ENCODE results near the gene AGGF1.
"Not testable (repeated sequence)": the region's sequence is repeated elsewhere in the genome, so short reads cannot be mapped to it uniquely, and the experiment has no call there.

The AGGF1 gene

DNA sequence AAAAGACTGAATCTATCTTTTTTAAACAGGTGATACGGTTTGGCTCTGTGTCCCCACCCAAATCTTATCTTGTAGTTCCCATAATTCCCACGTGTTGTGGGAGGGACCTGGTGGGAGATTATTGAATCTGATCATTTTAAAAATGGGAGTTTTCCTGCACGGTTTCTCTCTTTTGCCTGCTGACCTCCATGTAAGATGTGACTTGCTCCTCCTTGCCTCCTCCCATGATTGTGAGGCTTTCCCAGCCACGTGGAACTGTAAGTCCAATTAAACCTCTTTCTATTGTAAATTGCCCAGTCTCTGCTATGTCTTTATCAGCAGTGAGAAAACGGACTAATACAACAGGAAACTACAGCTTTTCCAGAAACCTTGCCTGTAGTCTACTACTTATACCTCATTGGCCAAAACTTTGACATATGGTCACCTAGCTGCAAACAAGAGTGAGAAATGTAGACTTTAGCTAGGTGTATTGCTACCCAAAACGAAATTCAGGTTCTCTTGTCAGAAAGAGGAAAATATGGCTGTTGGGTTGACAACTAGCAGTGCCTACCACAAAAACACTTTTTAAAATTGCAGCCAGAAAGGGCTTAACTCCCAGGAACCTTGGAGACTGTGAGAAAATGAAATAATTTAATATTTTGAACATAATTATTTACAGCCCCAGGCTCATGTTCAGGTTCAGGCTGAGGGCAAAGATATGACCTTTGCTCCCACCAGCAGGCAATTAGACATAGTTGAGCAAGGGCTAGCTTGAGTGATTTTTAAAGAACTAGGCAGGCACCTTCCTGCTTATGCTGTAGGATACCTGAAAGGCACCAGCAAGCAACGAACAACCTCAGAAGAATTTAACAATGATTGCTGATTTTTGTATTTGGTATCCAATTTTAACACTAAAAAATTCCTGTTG, 7.4 kb upstream of the AGGF1 start:
- DNase-seq (ENCODE audit: low read depth, low spot score) = no peak

DNA sequence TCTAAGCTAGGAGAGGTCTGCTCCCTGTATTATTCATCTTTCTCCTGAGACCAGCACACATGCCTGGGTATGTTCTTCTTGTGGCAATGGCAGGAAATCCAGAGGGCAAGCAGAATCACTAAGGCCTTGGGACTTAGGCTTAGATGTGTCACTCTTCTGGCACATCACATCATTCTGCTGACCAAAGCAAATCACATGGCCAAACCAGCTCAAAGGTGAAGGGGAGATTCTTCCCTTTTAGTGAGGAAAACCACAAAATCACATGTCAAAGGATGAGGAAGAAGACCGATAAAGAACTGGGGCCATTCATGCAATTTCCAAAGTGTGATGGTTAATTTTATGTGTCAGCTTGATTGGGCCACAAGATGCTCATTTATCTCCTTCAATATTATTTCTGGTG, 5.7 kb upstream of the AGGF1 start:
- DNase-seq (ENCODE audit: low read depth, low spot score) = no peak

DNA sequence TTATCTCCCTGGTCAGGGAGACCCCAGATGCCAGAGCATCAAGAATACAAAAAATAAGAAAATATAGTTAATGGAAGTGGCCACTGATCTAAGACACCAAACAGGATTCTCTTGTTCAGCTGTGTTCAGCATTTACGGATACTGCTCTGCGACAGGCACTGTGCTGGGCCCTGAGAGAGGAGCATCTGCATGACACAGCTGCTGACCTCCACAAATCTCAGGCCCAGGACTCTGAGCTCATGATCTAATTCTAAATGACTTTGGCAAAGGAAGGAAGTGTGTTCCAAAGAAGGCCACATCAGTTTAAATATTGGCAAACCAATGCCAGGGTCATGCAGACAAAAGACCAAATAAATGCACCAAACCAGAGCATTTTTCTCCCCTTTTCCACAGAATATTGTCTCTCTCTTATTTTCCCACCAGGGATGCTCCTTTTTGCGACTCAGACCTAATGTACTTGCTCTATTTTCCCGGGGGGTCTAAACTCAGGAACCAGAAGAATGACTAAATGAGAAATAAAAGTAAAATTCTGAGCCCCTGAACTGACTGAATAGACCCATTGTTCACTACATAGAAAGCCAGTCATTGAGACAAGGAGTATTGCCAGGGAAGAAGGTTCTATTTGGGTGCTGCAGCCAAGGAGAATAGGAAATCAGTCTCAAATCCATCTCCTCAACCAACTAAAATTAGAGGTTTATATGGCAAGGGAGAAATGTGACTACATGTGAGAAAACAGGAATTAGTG, 1.4 kb upstream of the AGGF1 start:
- DNase-seq (ENCODE audit: low read depth, low spot score) = no peak

DNA sequence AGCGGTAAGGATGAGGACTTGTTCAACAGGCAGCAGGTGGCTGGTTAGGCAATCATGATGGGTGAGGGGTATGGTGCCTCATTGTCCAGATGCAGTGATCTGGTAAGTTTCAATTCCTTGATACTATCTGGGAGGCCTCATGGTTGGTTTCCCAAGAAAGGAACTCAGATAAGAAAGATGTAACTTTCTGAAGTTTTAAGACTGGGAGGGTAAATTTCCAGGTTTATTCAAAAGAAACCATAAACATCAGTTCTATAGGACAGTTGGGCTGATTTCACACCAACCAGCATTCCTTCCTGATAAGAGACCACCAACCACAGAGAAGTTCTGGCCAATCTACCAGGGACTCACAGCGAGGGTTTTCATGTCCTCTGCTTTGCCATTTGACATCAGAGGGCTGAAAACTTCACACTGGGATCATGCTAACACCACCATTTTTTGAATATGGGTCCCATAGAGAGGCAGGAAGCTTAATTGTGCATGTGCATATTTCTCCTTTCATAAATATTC, 773 bp upstream of the AGGF1 start:
- DNase-seq (ENCODE audit: low read depth, low spot score) = no peak

DNA sequence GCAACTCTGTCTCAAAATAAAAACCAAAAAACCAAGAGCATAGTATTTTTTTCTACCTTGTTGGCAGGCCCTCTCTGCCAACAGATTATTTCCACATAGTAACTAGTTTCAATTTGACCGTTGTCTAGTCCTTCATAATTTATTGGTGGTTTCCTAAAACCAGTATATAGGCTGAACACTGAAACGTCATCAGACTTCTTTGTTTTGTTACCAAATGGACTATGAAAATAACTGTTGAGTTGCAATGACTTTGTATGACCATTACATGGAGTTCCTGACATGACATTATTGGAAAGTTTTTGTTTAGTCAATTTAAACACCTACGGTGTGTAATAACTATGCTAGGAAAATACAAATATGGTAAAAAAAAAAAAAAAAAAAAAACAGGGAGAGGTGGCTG, 1.7 kb downstream of the AGGF1 start:
- no peak for DNase-seq (ENCODE audit: low read depth, low spot score)

DNA sequence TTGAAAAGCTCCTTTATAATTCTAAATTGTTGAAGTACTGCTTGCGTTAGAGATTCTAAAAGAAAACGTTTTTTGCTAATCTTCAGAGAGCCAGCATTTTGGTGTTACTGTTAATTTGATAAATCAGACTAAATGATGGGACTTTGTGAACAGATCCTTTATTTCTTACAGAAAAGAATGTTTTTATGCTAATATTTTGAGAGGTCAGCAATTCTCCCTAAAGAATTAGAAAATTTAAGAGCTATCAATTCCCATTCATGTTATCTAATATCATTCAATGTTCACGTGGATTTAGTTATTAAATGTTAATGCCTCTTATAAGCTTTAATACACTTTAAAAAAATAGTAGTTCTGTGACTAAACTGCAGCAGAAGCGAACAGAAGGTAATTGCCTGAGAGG, 2.4 kb downstream of the AGGF1 start:
- no peak for DNase-seq (ENCODE audit: low read depth, low spot score)

DNA sequence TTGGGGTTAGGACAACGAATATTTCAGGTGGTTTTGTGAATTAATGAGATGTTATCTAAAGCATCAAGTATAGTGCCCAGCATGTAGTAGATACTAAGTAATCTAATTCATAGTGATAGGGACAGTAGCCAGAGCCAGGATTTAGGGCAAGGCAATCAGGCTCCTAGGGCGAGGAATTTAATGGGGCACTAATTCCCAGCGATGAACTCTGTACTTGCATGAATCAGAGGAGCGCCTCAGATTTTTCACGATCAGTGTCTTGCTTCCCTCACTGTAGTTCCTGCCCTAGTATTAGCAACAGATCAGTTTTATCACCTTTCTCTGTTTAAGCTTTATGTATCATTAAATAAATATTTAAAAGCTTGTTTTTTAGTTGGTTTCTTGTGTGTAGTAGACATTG, 3.1 kb downstream of the AGGF1 start:
- DNase-seq (ENCODE audit: low read depth, low spot score) = no peak

DNA sequence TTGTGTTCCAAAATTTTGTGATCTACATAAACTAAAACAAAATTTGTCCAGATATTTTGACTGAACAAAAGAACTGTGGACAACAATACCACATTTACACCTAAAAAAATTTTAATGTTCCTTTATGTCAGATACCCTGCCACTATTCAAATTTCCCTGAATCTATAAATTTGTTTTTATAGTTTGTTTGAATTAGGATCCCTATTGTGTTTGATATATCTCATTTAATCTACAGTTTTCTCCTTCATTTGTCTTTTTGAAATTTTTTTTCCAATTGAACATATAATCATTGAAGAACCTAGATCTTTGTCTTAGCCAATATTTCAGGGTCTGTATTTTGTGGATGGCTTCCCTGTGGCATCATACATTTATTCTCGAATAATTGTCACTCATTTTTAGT, 5.7 kb downstream of the AGGF1 start:
- no peak for DNase-seq (ENCODE audit: low read depth, low spot score)

DNA sequence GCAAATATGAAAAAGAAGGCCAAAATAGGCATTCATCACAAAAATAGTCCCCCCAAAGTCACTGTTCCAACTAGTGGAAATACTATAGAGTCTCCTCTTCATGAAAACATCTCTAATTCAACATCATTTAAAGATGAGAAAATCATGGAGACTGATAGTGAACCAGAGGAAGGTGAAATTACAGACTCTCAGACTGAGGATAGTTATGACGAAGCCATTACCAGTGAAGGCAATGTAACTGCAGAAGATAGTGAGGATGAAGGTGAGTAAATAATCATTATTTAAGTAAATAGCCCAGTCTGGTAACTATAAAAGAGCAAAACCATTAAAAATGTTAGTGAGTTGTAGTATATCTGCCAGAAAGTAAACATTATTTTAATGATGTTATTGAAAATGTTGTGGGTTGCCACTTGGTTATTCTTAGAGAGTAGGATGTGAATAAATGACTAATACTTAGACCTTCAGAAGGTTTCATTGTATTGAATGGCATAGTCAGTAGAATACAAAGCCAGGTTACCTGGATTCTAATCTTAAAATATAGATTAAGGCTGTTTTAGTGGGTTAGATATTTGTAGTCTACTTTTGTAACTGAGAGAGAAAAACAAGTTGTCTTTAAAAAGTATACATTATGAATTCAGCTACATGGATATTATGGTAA, 16.3 kb downstream of the AGGF1 start:
- DNase-seq (ENCODE audit: low read depth, low spot score) = no peak

DNA sequence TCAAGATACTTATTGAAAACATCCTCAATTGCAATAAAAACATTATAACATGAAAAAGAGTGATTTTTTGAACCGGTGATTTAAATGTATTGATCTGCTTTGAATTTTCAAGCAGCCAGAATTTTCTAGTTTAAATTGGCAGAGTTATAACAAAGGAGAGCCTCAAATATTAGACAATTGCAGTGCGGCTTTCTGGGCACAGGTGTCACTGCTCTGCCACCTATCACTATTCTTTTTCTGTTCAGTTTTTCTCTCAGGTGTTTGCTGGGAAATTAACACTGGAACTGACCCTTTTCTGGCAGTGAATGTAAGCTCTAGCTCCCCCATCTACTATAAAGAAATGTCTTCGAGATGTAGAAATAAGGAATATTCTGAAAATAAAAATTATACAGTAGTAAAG, 33.8 kb downstream of the AGGF1 start:
- DNase-seq (ENCODE audit: low read depth, low spot score) = no peak

DNA sequence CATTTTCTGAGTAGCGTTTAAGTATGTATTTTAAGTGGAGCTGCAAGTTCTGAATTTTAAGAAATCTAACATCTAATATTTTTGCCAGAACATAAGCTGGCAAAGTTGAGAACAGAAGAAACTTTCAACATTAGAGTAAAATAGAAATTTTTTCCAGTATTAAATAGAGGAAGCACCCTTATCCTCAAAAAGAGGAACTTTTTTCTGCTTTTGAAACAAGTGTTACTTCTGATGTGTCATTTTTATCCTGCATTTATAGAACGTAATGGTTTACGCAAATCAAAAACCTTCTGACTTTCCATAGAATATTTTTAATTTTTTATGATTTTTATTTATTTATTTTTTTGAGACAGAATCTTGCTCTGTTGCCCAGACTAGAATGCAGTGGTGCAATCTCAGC, 35.1 kb downstream of the AGGF1 start:
- DNase-seq (ENCODE audit: low read depth, low spot score) = no peak

DNA sequence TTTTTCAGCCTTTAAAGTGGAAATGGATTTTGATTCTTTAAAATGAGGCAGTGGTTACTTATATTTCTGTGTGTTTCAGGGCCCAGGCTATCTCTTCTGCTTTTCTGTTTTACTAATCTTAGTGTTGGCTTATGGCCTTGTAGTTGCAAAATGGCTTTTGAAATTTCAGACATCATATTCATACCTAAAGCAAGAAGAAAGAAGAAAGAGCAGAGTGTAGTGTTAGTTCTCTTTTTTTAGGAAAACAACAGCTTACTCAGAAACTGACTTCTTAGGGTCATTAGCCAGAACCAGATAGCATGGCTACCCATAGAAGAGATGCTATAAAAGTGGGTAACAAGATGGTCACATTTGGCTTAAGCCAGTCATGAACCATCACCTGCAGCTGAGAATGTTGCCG, 36.0 kb downstream of the AGGF1 start:
- DNase-seq (ENCODE audit: low read depth, low spot score) = no peak

DNA sequence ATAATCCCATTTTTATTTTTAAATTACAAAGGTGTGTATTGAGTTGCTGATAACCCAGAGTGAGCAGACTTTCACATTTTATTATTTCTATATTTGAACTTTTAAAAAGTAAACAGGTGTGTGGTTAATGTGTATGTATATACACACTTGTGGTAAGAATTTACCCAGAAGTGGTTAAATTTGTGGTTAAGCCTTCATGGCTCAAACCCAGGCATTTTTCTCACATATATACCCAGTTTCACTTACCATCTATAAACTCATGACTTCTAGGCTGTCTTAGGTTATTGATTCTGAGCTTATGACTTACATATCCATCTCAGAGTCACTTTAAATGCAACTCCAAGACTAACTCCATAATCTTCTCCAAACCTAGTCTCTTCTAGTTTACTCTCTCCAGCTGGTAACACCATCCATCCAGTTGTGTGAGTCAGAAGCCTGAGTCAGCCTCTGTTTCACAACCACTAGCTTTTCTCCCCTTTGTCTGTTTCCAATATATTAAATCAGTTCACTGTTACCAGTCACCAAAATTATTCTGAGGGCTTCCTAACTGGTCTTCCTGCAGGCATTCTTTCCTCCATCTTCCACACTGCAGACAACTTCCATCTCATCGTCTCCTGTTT, 36.7 kb downstream of the AGGF1 start:
- DNase-seq (ENCODE audit: low read depth, low spot score) = no peak

DNA sequence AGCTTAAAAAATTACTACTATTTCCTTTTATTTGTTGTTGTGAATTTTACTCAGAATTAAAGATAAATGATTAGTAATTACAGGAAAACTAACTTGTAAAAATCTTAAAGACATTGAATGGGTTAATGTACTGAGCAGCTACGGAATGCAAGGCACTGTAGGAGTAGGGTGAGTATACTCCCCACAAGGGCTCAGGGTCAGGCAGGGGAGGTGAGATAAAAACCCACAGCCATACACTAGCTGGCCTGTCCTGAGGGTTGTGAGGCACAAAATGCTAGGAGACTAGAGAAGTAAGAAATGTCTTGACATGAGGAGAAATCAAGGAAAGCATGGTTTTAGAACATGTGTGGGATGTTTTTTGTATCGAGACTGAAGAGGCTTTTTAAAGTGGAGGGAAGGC, 43.5 kb downstream of the AGGF1 start:
- DNase-seq (ENCODE audit: low read depth, low spot score) = no peak

DNA sequence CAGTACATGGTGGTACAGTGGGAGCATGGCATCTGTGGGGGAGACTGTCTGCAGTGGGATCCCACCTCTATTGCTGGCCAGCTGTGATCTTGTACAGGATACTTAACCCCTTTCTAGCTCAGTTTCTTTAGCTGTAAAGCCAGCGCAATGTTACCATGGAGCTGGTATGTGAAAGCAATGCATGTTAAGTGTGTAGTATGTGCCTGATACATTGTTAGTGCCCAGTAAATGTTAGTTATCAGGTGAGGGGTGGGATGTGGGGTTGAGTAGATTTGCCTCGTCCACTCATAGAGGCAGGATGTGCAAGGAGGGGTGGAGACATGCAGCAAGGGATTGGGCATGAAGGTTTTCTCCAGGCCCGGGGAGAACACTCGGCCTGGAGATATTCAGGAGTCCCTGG, 44.5 kb downstream of the AGGF1 start:
- DNase-seq (ENCODE audit: low read depth, low spot score) = no peak

DNA sequence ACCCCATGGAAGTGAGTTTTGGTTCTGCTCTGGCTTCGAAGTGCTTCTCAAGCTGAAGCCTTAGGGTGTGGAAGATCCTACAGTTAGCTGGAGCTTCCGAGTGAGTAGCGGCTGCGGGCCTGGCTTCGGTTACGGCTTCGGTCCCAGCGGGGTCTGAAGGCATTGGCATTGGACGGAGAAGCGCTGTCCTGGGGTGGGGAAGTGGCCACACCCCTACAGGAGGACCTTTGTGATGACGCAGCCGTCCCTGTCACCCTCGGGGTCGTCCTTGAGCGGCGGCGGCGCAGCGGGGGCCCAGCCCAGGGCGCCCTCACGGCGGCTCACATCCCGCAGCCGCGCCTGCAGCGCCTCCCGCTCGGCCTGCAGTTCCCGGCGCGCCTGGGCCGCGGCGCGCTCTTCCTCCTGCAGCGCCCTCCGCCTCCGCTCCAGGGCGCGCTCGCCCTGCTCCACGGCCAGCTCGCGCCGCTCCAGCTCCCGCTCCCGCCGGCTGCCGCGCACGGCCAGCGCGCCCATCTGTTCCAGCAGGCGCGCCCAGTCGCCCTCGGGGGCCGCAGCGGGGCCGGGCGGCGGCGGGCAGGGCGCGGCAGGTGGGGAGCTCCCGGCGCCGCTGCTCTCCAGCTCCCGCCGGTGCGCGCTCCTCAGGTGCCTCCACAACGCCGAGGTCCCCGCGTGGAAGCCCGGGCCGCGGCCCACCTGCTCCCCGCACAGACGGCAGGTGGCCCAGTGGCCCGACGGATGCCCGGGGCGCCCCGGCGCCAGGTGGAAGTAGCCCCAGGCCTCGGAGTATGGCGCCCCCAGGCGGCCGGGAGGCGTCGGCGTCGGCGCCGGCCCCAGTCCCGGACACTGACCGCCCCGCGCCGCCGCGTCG, 47.0 kb downstream of the AGGF1 start:
- no peak for DNase-seq (ENCODE audit: low read depth, low spot score)

DNA sequence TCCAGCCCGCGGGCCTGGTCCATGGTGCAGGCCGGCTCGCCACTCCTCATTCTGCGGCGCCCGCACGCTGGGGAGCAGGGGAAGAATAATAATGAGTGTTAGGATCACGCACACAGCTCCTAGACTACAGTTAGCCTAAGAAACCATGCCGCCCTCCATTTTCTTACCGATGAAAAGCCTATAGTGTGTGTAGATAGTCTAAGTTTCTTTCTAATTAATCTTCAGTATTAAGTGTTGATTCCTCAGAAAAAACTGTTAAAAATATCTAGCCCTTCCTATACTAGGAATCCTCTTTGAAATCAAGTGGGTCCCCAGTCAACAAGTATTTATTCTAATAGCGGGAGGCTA, 47.6 kb downstream of the AGGF1 start:
- no peak for DNase-seq (ENCODE audit: low read depth, low spot score)

DNA sequence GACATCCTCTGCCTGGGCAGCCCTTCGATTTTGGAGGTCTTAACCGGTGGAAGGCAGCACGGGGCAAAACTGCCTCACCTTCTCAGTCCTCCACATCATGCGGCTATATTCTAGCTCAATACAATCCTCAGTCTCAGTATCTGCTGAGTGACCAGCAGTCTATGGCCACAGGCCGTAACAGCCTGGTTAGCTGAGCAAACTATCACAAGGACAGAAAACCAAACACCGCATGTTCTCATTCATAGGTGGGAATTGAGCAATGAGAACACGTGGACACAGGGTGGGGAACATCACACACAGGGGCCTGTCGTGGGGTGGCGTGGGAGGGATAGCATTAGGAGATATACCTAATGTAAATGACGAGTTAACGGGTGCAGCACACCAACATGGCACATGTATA, 50.3 kb downstream of the AGGF1 start:
- not testable (repeated sequence) for DNase-seq (ENCODE audit: low read depth, low spot score)

DNA sequence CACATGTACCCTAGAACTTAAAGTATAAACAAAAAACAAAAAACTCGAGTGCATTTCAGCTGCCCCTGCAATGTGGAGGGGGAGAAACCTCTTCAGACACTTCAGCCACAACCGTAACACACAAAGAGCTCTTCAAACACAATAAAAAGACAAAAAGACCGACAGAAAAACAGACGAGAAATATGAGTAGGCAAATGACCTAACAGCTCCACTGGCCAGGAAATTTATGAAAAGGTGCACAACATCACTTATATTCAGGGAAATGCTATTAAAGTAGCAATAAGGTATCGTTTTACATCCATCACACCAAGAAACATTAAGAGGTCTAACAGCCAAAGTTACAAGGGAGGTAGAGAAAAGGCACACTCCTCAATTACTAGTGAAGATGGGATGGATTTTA, 50.7 kb downstream of the AGGF1 start:
- no peak for DNase-seq (ENCODE audit: low read depth, low spot score)

DNA sequence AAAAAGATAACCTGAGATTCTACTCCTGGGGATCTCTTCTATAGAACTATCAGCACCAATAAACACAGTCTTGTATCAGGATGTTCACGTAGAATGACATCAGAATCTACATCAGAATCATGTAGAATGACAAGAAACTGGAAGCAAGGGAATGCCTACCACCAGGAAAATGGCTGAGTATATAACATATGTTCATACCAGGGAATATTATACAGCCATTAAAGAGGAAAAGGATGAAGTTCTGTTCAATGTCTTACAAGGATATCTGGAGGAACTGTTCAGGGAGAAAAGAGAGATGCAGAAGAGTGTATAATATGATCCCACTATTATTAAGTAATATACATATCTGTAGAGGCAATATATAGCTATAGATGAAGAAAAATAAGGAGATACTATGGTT, 52.1 kb downstream of the AGGF1 start:
- no peak for DNase-seq (ENCODE audit: low read depth, low spot score)

DNA sequence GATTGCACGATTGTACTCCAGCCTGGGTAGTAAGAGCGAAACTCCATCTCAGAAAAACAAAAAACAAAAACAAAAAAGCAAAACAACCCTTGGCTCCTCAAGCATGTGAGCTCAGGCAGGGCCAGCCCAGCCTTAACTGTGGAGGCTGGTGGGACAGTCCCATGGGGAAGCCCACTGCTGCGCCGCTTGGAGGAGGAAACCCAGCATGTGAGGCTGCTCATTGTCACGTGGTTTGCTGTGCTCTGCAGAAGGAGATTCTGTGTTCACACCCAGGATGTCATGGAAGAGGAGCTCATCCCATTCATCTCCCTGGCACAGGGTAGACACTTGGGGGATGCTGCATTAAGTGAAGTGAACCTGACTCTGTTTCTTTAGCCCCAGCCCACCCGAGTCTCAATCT, 52.9 kb downstream of the AGGF1 start:
- no peak for DNase-seq (ENCODE audit: low read depth, low spot score)

Measured in iPS DF 19.7 (cell line).